SK-N-MC (cell line): ENCODE measurements around the gene ASIC1.

Experiments used
- EZH2 ChIP-seq: fragments of 200-600 bp; sonication (generic); IDR thresholded peaks from one replicate; pipeline ENCODE4 v1.6.1; 2017; ENCODE audit warnings: antibody characterized with exemption
- POLR2AphosphoS5 ChIP-seq: IDR thresholded peaks from 2 replicates; pipeline ENCODE4 v1.6.1; 2012; ENCODE audit warnings: mild to moderate bottlenecking, low read depth, low read length, borderline replicate concordance

GRCh38 chr12:50052964-50053363 is 4.4 kb upstream of the ASIC1 start:
- TF ChIP-seq POLR2AphosphoS5 (no peak), EZH2 (no peak)
